Colonic mucosa (tissue), 4 donors: Measurements from ENCODE around the gene NBEAL2. TPM values are rescaled to one million over a fixed set of nuclear protein-coding genes. Genes with fewer than 3 reads are reported as not detected.
"Not testable (repeated sequence)": the region's sequence is repeated elsewhere in the genome, so short reads cannot be mapped to it uniquely, and the experiment has no call there.

ENCODE experiments used
- DNase-seq: peaks from one replicate; pipeline ENCODE4 v3.0.0-alpha.2; 2020
- H3K27ac ChIP-seq: fragments of 200-600 bp; one replicate; pipeline ENCODE4 v1.8.0; 2021
- H3K27me3 ChIP-seq: fragments of 200-600 bp; one replicate; pipeline ENCODE4 v1.8.0; 2021
- H3K36me3 ChIP-seq: fragments of 200-600 bp; one replicate; pipeline ENCODE4 v1.8.0; 2021
- H3K4me1 ChIP-seq: fragments of 200-600 bp; one replicate; pipeline ENCODE4 v1.8.0; 2021; ENCODE audit warnings: mild to moderate bottlenecking
- H3K4me3 ChIP-seq: fragments of 200-600 bp; one replicate; pipeline ENCODE4 v1.8.0; 2021
- H3K9ac ChIP-seq, 2 donors: one replicate each; pipeline ENCODE4 v1.7.0; 2013; ENCODE audit warnings: control low read depth in 2 of 2, low read depth in 2 of 2, low read length in 2 of 2
- H3K9me3 ChIP-seq: fragments of 200-600 bp; one replicate; pipeline ENCODE4 v1.8.0; 2021
- intact Hi-C: fragments of 100-400 bp; cut with DNase I; formaldehyde crosslinking; loops from one replicate; pipeline ENCODE4 v1.14.1; 2022
- total RNA-seq, 2 donors: library from RNA; stranded (reverse); fragmentation: NEBNext Ultra II Directional in 1 of 2; extraction: Animal tissue kit (Norgen Biotek cat#: 25700) in 1 of 2; gene quantifications; one replicate each; pipeline ENCODE4 v1.2.1, GENCODE V29; 2021
- TF ChIP-seq, protein P1 (sequence below): fragments of 200-600 bp; IDR thresholded peaks from one replicate; pipeline ENCODE4 v1.8.0; 2022; ENCODE audit warnings: antibody characterized with exemption, mild to moderate bottlenecking
- donor health status: healthy.
- donor health status: DM: no; HTN: no; CAD: no.
- donor health status: DM: no; HTN: no; CAD: no.

NBEAL2 gene
- total RNA-seq, 2 donors from 2014 or later, result 40.9 to 106 TPM

DNA sequence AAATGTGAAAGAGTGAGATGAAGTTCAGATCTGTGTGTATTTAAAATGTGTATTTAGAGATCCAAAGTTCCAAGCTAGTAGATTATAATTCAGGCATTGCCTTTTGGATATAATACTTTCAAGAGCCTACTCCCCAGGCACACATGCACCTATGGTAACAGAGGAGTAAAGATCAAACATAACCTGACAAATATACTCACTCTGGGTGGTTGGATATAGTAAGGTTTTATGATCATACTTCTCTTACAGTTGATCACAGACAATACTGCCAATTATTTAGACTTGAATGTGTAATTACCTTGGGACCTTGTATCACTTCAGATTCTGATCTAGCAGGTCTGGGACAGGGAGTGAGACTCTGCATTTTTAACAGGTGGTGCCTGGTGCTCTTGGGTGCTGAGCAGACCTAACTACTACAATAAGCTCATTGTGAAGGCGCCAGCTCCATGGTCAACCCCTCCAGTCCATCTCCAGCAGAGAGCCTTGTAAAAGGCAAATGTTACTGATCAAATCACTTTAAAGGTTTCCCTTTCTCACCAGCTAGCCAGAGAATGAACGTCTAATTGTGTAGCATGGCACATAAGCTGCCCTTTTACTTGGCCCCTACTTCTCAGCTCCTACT, 55.5 kb downstream of the NBEAL2 start:
- no peak overlapping the region for H3K4me3 ChIP-seq
- H3K27ac ChIP-seq, result peak overlapping the region; percentile 18
- intact Hi-C loops, result loop anchor here (10.0 kb wide), 1 partner anchor 110 kb away; no protein-coding TSS in a partner anchor
- H3K36me3 ChIP-seq, result no peaks in the 10 kb centered on the region
- H3K9me3 ChIP-seq, result no peaks in the 10 kb centered on the region
- no peaks in the 10 kb centered on the region for H3K4me1 ChIP-seq
- H3K27me3 ChIP-seq, result no peaks in the 10 kb centered on the region
- peak overlapping the region in 1 of 2 donors; percentile 42 for H3K9ac ChIP-seq
- no peak for DNase-seq
- TF ChIP-seq, protein P1, sequence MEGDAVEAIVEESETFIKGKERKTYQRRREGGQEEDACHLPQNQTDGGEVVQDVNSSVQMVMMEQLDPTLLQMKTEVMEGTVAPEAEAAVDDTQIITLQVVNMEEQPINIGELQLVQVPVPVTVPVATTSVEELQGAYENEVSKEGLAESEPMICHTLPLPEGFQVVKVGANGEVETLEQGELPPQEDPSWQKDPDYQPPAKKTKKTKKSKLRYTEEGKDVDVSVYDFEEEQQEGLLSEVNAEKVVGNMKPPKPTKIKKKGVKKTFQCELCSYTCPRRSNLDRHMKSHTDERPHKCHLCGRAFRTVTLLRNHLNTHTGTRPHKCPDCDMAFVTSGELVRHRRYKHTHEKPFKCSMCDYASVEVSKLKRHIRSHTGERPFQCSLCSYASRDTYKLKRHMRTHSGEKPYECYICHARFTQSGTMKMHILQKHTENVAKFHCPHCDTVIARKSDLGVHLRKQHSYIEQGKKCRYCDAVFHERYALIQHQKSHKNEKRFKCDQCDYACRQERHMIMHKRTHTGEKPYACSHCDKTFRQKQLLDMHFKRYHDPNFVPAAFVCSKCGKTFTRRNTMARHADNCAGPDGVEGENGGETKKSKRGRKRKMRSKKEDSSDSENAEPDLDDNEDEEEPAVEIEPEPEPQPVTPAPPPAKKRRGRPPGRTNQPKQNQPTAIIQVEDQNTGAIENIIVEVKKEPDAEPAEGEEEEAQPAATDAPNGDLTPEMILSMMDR, result no peak

DNA sequence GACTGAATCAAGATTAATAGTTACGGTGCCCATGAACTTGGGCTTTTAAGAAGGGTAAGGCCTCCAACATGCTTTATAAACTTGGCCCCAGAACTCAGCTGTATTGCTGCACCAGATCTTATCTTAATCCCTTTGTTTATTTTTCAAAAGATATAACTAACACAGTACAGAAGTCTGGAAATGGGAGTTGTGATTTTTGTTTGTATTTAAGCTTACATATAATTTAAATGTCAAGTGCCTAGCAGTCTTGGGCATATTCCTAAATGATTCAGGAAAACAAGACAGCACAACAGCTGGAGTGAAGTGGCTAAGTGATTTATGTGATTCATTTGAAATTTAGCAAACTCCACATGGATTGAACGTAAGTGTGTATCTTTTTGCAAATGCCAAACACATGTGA, 56.2 kb downstream of the NBEAL2 start:
- Histone ChIP-seq H3K27ac (peak overlapping the region; percentile 18), H3K4me3 (no peak overlapping the region), H3K27me3 (no peaks in the 10 kb centered on the region), H3K4me1 (no peaks in the 10 kb centered on the region), H3K9me3 (no peaks in the 10 kb centered on the region), H3K9ac (no peak overlapping the region), H3K36me3 (no peaks in the 10 kb centered on the region)
- DNase-seq, result no peak
- intact Hi-C loops, result loop anchor here (10.0 kb wide), 1 partner anchor 109 kb away; no protein-coding TSS in a partner anchor
- TF ChIP-seq, protein P1, result no peak

GRCh38 chr3:47036145-47036544, 56.7 kb downstream of the NBEAL2 start:
- Histone ChIP-seq H3K4me1 (no peaks in the 10 kb centered on the region), H3K27me3 (no peaks in the 10 kb centered on the region), H3K9ac (no peak overlapping the region), H3K4me3 (no peak overlapping the region), H3K36me3 (no peaks in the 10 kb centered on the region), H3K27ac (no peak overlapping the region), H3K9me3 (no peaks in the 10 kb centered on the region)
- intact Hi-C loops, result loop anchor here (10.0 kb wide), 1 partner anchor 109 kb away; no protein-coding TSS in a partner anchor
- TF ChIP-seq, protein P1, result no peak
- DNase-seq, result no peak

DNA sequence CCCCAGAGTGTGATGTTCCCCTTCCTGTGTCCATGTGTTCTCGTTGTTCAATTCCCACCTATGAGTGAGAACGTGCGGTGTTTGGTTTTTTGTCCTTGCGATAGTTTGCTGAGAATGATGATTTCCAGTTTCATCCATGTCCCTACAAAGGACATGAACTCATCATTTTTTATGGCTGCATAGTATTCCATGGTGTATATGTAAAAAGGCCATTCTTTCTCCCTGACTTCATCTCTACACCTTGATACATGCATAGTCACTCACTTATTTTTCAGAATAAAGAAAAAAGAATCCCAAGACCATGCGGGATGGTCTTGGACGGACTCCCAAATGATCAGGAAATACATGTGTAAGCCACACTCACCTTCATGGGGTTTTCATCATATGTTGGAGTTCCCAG, 57.8 kb downstream of the NBEAL2 start:
- not testable (repeated sequence) for H3K9me3 ChIP-seq, H3K36me3 ChIP-seq, H3K4me3 ChIP-seq, H3K4me1 ChIP-seq, H3K27ac ChIP-seq, DNase-seq, H3K9ac ChIP-seq, H3K27me3 ChIP-seq
- intact Hi-C loops, result loop anchor here (10.0 kb wide), 1 partner anchor 107 kb away; no protein-coding TSS in a partner anchor

- Histone ChIP-seq H3K9ac (no peak overlapping the region), H3K9me3 (no peaks in the 10 kb centered on the region), H3K36me3 (peaks cover 6% of the 10 kb centered on the region), H3K27me3 (no peaks in the 10 kb centered on the region), H3K4me3 (no peak overlapping the region), H3K4me1 (no peaks in the 10 kb centered on the region), H3K27ac (no peak overlapping the region)
- TF ChIP-seq, protein P1, result no peak
- intact Hi-C loops, result no loop called here
- no peak for DNase-seq
These were observed 61.6 kb downstream of the NBEAL2 start for GRCh38 chr3:47041114-47041513.

- no peak overlapping the region for H3K4me3 ChIP-seq
- H3K9me3 ChIP-seq, result no peaks in the 10 kb centered on the region
- no peaks in the 10 kb centered on the region for H3K4me1 ChIP-seq
- TF ChIP-seq, protein P1, result no peak
- peaks cover 6% of the 10 kb centered on the region for H3K36me3 ChIP-seq
- no peaks in the 10 kb centered on the region for H3K27me3 ChIP-seq
- DNase-seq, result no peak
- H3K9ac ChIP-seq, result no peak overlapping the region
- intact Hi-C loops, result no loop called here
- H3K27ac ChIP-seq, result no peak overlapping the region
These were observed 62.8 kb downstream of the NBEAL2 start for GRCh38 chr3:47042231-47042791.
